Heart left ventricle (tissue), 16 donors: ENCODE measurements around the gene RAB17. TPM values are rescaled to one million over a fixed set of nuclear protein-coding genes. Genes with fewer than 3 reads are reported as not detected.
A peak's percentile ranks its signal among the peaks of the same experiment; 100 is the strongest.

Experiments used
- ATAC-seq, 4 donors: fragments of 200-7000 bp; cut with Tn5 transposase; one replicate each; pipeline ENCODE4 v1.9.1; 2020 to 2022; ENCODE audit warnings: moderate library complexity in 4 of 4, mild to moderate bottlenecking in 3 of 4, moderate number of reproducible peaks in 1 of 4
- DNase-seq, 5 donors: peaks; one replicate each; pipeline ENCODE4 v3.0.0-alpha.2; 2020
- H3K27ac ChIP-seq, 12 donors: fragments of 200-600 bp; sonication (generic) in 4 of 12; one replicate each; pipeline versions ENCODE4 v1.5.0 to v1.8.0; 2016 to 2022; ENCODE audit warnings: mild to moderate bottlenecking in 2 of 12
- H3K27me3 ChIP-seq, 9 donors: fragments of 200-600 bp; sonication (generic) in 2 of 9; one replicate each; pipeline versions ENCODE4 v1.5.1 to v1.8.0; 2016 to 2022; ENCODE audit warnings: mild to moderate bottlenecking in 3 of 9
- H3K36me3 ChIP-seq, 9 donors: fragments of 200-600 bp; sonication (generic) in 2 of 9; one replicate each; pipeline versions ENCODE4 v1.5.0 to v1.8.0; 2018 to 2022; ENCODE audit warnings: mild to moderate bottlenecking in 2 of 9
- H3K4me1 ChIP-seq, 12 donors: fragments of 200-600 bp; sonication (generic) in 4 of 12; one replicate each; pipeline versions ENCODE4 v1.5.0 to v1.8.0; 2016 to 2022; ENCODE audit warnings: mild to moderate bottlenecking in 3 of 12
- H3K4me3 ChIP-seq, 12 donors: fragments of 200-600 bp; sonication (generic) in 4 of 12; one replicate each; pipeline versions ENCODE4 v1.5.0 to v1.8.0; 2017 to 2022; ENCODE audit warnings: mild to moderate bottlenecking in 9 of 12, moderate library complexity in 4 of 12
- H3K9me3 ChIP-seq, 12 donors: fragments of 200-600 bp; sonication (generic) in 4 of 12; one replicate each; pipeline versions ENCODE4 v1.5.0 to v1.8.0; 2016 to 2022; ENCODE audit warnings: mild to moderate bottlenecking in 1 of 12
- POLR2A ChIP-seq, 2 donors: fragments of 450-650 bp; IDR thresholded peaks; one replicate each; pipeline ENCODE4 v1.6.1; 2017; ENCODE audit warnings: antibody characterized with exemption in 2 of 2, mild to moderate bottlenecking in 2 of 2, moderate library complexity in 2 of 2
- WGBS, 4 donors: extraction: QIAGEN DNeasy Blood & Tissue Kit in 2 of 4; methylation state at CpG; one replicate each; pipeline versions ENCODE4 v1.1.5 to v1.1.7; 2013 to 2018; 5-methylcytosine and 5-hydroxymethylcytosine counted together
- intact Hi-C, 10 donors: fragments of 100-400 bp; cut with DNase I; formaldehyde crosslinking; loops; one replicate each; pipeline versions ENCODE4 v1.11.1 to v1.14.2; 2022
- polyA plus RNA-seq, 2 donors: library from polyadenylated mRNA; stranded (reverse); fragments of 200-250 nt; gene quantifications; one replicate each; pipeline ENCODE4 v1.2.3, GENCODE V29; 2013
- total RNA-seq, 9 donors: library from RNA; depleted of rRNA in 2 of 9; stranded (reverse); fragments of >200 nt in 2 of 9; fragmentation: NEBNext Ultra II Directional in 3 of 9; extraction: Animal tissue kit (Norgen Biotek cat#: 25700) in 3 of 9; gene quantifications; one replicate each; pipeline versions ENCODE4 v1.1.0 to v1.2.4, GENCODE V29; 2016 to 2023
- TF ChIP-seq, protein P1 (sequence below), 12 donors: fragments of 200-600 bp; sonication (generic) in 4 of 12; IDR thresholded peaks; one replicate each; pipeline versions ENCODE4 v1.5.0 to v1.8.0; 2018 to 2022; ENCODE audit warnings: antibody characterized with exemption in 12 of 12, mild to moderate bottlenecking in 5 of 12
- donor health status: ischemic (EF 13 %, LVEDD 7.1; RV severe dilation, severe dysfunction).
- donor health status: healthy with polysubstance abuse.
- donor health status: DM: no; HTN: yes; CAD: no.
- donor health status: DM: no; HTN: no; CAD: no.
- donor health status: ischemic (EF 25% LVEDD 6.9; RV normal size, moderate dysfunction).
- donor health status: ischemic (EF 25% LVEDD 5.7; RV mildly dilated, moderate dysfunction).
- donor health status: healthy.
- donor health status: DM: yes; HTN: yes; CAD: no.
- donor health status: ischemic (EF 35%, LVEDD 5.7; RV mildly dilated, moderate dysfunction).
- donor health status: nonischemic (EF 11% LVEDD 7.7; RV severe dilation, severe dysfunction).
- donor health status: DM: yes; HTN: yes; CAD: no.
- donor health status: PGD.
- donor health status: ischemic (EF 29% LVEDD 5.4; RV normal size, mild dysfunction).
- donor health status: nonischemic (EF 23%, LVEDD 6.1; RV moderate dilation, normal function).

The RAB17 gene
- total and polyA plus RNA-seq, 11 donors, result 1.1 to 7.3 (median 3.7) TPM

DNA sequence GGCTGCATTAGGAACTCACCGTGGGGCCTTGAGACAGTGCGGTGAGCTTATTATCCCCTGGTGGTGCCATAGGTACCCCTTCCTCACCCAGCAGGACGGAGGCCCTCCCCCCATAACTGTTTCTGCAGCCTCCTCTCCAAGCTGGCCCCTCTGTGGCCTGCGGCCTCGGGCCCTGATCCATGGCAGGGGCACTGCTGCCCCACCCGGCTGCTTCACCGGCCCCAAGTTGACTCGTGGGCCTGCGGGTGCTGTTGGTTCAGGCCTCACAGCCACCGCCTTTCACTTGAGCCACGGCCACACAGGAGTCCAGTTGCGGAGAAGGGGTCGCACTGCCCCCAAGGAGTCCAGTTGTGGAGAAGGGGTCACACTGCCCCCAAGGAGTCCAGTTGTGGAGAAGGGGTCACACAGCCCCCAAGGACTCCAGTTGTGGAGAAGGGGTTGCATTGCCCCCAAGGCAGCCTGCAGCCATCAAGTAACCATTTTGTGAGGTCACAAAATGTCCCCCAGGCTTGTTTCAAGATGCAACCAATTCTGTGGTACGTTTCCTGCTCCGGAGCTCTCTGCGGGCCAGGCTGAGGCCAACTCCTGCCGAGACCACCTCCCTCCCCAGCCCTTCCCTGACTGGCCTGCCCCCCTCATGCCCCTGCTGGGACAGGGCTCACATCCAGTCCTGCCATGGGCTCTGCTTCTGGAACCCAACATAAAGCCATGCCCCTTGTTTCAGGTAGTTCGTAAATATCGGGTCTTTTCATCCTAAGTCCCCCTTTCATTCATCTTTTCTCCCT is 41.5 kb upstream of the RAB17 start:
- no peak for ATAC-seq
- H3K27me3 ChIP-seq, result peaks cover 0 to 6% (median 0%) of the 10 kb centered on the region in 9 donors
- DNase-seq, result peak in 1 of 5 donors; percentile 22
- peaks cover 0 to 18% (median 0%) of the 10 kb centered on the region in 9 donors for H3K36me3 ChIP-seq
- intact Hi-C loops, result no loop called here
- TF ChIP-seq POLR2A (IDR thresholded peaks at IDR 0.05), result no peak
- TF ChIP-seq, protein P1, sequence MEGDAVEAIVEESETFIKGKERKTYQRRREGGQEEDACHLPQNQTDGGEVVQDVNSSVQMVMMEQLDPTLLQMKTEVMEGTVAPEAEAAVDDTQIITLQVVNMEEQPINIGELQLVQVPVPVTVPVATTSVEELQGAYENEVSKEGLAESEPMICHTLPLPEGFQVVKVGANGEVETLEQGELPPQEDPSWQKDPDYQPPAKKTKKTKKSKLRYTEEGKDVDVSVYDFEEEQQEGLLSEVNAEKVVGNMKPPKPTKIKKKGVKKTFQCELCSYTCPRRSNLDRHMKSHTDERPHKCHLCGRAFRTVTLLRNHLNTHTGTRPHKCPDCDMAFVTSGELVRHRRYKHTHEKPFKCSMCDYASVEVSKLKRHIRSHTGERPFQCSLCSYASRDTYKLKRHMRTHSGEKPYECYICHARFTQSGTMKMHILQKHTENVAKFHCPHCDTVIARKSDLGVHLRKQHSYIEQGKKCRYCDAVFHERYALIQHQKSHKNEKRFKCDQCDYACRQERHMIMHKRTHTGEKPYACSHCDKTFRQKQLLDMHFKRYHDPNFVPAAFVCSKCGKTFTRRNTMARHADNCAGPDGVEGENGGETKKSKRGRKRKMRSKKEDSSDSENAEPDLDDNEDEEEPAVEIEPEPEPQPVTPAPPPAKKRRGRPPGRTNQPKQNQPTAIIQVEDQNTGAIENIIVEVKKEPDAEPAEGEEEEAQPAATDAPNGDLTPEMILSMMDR (IDR thresholded peaks at IDR 0.05), result no peak
- peaks cover 7 to 68% (median 53%) of the 10 kb centered on the region in 12 donors for H3K4me1 ChIP-seq
- H3K9me3 ChIP-seq, result peaks cover 0 to 20% (median 0%) of the 10 kb centered on the region in 12 donors
- 73 to 89% (median 84%) methylated on average over 13 to 19 of the region's 19 CpGs for WGBS, 4 donors
- H3K27ac ChIP-seq, result peak overlapping the region in 10 of 12 donors; percentile 18 to 96 (median 89)
- no peak overlapping the region for H3K4me3 ChIP-seq

DNA sequence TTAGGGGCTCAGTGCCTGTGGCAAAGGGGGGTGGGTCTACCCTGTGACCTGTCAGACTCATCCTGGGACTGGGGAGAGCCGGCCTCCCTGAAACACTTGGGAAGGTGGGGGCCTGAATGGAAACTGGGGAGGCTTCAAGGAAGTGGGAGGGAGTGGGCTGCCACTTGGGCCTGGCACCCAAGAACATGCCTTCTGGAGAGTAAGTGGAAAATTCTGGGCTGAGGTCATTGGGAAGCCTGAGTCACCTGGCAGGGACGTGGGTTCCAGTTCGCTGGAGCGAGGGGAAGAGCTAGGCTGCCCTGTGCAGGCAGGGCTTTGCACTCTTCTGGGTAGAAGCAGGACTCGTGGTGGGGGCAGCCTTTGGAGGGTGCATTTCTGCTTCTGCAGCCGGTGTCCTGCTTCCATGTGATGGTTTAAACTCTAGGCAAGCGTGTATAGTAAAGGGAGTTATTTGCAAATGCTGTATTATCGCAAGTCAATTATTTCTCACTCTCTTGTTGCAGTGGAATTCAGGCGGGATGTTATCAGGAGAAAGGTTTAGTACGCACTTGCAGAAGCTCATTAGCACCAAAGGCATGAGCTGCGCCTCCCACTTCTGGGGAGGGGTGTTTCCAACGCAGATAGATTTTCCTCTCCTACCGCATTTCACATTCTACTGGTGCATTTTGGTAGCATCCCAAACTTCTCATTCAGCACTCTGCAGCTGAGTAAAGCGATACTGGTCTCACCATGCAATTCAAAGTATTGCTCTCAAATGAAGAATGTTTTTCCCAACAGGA is 40.7 kb upstream of the RAB17 start:
- TF ChIP-seq, protein P1 (IDR thresholded peaks at IDR 0.05), result no peak
- TF ChIP-seq POLR2A (IDR thresholded peaks at IDR 0.05), result no peak
- peak overlapping the region in 11 of 12 donors; percentile 27 to 96 (median 90) for H3K27ac ChIP-seq
- ATAC-seq (peak in 1 of 4 donors; percentile 44), DNase-seq (peak in 2 of 5 donors; percentile 26 to 75)
- H3K36me3 ChIP-seq, result peaks cover 0 to 18% (median 0%) of the 10 kb centered on the region in 9 donors
- H3K4me1 ChIP-seq, result peaks cover 7 to 72% (median 57%) of the 10 kb centered on the region in 12 donors
- H3K27me3 ChIP-seq, result peaks cover 0 to 6% (median 0%) of the 10 kb centered on the region in 9 donors
- H3K9me3 ChIP-seq, result peaks cover 0 to 13% (median 0%) of the 10 kb centered on the region in 12 donors
- H3K4me3 ChIP-seq, result no peak overlapping the region
- intact Hi-C loops, result no loop called here
- 58 to 69% (median 67%) methylated on average over 14 of the region's 14 CpGs for WGBS, 4 donors

DNA sequence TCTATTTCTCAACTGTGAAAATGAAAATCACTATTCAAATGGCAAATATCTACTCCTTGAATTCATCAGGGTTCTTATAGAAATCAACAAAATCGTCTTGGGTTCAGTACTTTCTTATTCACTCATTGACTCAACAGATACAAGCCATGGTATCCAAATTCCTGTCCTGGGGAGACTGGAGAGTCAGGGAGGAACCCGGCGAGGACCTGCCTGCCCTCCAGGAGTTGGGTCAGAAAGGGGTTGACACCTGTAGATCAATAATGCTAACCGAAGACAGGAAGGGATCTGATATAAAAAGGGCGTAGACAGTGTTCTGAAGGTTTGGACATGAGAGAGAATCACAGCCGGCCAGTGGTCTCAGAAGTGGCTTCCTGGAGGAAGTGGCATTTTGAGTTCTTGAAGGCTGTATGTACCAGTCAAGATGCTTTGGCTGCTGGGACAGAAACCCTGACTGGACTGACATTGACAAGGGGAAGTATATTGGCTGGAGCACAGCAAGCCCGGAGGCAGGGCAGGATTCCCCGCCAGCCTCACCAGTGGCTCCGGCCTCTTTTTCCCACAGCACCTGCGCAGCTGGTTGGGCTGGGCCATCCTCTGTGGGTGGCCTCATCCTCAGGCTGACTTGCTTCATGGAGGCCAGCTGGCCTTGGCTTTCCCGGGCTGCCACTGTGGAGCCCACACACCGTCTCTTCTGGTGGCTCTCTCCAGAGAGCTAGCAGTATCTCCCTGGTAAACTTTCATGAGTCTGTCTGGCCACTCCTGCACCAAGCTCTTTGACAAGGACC is 39.9 kb upstream of the RAB17 start:
- 64 to 86% (median 80%) methylated on average over 9 to 12 of the region's 12 CpGs for WGBS, 4 donors
- Histone ChIP-seq H3K4me1 (peaks cover 7 to 80% (median 60%) of the 10 kb centered on the region in 12 donors), H3K27ac (peak overlapping the region in 11 of 12 donors; percentile 27 to 96 (median 90)), H3K36me3 (peaks cover 0 to 18% (median 0%) of the 10 kb centered on the region in 9 donors), H3K27me3 (peaks cover 0 to 6% (median 0%) of the 10 kb centered on the region in 9 donors), H3K9me3 (peaks cover 0 to 11% (median 0%) of the 10 kb centered on the region in 12 donors), H3K4me3 (no peak overlapping the region)
- intact Hi-C loops, result no loop called here
- TF ChIP-seq POLR2A (IDR thresholded peaks at IDR 0.05), result no peak
- TF ChIP-seq, protein P1 (IDR thresholded peaks at IDR 0.05), result no peak
- ATAC-seq (peak in 1 of 4 donors; percentile 3), DNase-seq (peak in 1 of 5 donors; percentile 29)
